GM12873 (cell line): ENCODE measurements around the gene LRRIQ4.

Experiments
- TF ChIP-seq, protein P1 (sequence below): IDR thresholded peaks from 2 replicates; pipeline ENCODE4 v1.5.1; 2012; ENCODE audit warnings: low read depth, mild to moderate bottlenecking, moderate library complexity, low read length, control low read depth; ENCODE audit not compliant: insufficient read depth; ENCODE audit errors: missing control alignments

Gene LRRIQ4

DNA sequence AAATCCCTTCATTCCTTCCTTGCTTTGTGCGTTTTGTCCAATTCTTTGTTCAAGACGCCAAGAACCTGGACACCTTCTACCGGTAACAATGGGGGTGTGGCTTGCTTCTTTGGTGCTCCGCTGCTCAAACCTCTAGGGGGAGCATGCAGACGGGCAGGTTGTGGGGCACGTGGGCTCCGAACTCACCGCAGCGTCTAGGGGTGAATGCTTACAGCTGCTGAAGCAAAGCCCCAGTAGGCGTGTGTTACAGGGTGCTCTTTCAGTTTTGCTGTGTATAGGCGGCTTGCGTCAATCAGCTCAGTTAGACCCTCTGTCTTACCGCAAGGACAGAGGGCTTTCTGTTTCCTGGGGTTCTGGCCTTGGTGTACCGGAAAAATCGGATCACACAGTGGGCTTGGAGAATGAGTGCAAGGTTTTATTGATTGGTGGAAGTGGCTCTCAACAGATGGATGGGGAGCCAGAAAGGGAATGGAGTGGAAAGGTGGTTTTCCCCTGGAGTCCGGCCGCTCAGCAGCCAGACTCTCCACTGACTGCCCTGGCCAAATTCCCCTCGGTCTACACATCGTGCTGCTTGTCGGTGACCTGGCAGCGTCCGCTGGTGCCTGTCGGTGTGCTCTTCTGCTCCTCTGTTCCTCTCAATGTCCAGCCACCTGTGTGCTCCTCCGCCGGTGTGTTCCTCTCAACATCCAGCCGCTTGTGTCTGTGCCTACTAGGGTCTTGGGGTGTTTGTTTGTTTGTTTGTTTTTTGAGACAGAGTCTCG lies 1.3 kb downstream of the LRRIQ4 start:
- TF ChIP-seq, protein P1, sequence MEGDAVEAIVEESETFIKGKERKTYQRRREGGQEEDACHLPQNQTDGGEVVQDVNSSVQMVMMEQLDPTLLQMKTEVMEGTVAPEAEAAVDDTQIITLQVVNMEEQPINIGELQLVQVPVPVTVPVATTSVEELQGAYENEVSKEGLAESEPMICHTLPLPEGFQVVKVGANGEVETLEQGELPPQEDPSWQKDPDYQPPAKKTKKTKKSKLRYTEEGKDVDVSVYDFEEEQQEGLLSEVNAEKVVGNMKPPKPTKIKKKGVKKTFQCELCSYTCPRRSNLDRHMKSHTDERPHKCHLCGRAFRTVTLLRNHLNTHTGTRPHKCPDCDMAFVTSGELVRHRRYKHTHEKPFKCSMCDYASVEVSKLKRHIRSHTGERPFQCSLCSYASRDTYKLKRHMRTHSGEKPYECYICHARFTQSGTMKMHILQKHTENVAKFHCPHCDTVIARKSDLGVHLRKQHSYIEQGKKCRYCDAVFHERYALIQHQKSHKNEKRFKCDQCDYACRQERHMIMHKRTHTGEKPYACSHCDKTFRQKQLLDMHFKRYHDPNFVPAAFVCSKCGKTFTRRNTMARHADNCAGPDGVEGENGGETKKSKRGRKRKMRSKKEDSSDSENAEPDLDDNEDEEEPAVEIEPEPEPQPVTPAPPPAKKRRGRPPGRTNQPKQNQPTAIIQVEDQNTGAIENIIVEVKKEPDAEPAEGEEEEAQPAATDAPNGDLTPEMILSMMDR, result peak; percentile 81

DNA sequence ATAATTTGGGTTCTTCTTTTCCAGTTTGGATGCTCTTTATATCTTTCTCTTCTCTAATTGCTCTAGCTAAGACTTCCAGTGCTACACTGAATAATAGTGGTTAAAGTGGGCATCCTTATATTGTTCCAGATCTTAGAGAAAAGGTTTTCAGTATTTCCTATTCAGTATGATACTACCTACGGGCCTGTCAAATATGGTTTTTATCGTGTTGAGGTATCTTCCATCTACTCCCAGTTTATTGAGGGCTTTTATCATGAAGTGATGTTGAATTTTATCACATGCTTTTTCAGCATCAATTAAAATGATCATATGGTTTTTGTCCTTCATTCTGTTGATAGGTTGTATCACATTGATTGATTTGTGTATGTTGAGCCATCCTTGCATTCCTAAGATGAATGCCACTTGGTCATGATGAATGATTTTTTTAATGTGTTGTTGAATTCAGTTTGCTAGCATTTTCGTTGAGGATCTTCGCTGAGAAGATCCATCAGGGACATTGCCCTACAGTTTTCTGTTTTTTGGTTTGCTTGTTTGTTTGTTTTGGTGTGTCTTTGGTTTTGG lies 3.0 kb downstream of the LRRIQ4 start:
- TF ChIP-seq, protein P1, result no peak

GRCh38 chr3:169818316-169818715 lies 5.6 kb downstream of the LRRIQ4 start:
- TF ChIP-seq, protein P1, result no peak

DNA sequence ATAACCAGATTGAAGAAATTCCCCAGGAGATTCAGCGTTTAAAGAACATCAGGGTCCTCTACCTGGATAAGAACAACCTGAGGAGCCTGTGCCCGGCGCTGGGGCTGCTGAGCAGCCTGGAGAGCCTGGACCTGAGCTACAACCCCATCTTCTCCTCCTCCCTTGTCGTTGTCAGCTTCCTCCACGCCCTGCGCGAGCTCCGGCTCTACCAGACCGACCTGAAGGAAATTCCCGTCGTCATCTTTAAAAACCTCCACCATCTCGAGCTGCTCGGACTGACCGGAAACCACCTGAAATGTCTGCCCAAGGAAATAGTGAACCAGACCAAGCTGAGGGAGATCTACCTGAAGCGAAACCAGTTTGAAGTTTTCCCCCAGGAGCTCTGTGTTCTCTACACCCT lies 9.4 kb downstream of the LRRIQ4 start:
- TF ChIP-seq, protein P1, result no peak

DNA sequence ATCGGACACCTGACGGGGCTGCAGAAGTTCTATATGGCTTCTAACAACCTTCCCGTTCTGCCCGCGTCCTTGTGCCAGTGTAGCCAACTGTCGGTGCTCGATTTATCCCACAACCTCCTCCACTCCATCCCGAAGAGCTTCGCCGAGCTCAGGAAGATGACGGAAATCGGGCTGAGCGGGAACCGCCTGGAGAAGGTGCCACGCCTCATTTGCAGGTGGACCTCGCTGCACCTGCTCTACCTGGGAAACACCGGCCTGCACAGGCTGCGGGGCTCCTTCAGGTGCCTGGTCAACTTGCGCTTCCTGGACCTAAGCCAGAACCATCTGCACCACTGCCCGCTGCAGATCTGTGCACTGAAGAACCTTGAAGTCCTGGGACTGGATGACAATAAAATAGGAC lies 9.9 kb downstream of the LRRIQ4 start:
- TF ChIP-seq, protein P1, result no peak

GRCh38 chr3:169822983-169823382 lies 10.3 kb downstream of the LRRIQ4 start:
- TF ChIP-seq, protein P1, result no peak

GRCh38 chr3:169825316-169825715 lies 12.6 kb downstream of the LRRIQ4 start:
- TF ChIP-seq, protein P1, result no peak
